Measurements from ENCODE around the gene MAU2. TPM values are rescaled to one million over a fixed set of nuclear protein-coding genes. Genes with fewer than 3 reads are reported as not detected.
A peak's percentile ranks its signal among the peaks of the same experiment; 100 is the strongest.

Gene MAU2
- total and polyA plus RNA-seq, 2 of the 8 experiments (the other 6 are each of a cell fraction or from before 2014, with no cell fraction given): 32.0 to 40.8 TPM

DNA sequence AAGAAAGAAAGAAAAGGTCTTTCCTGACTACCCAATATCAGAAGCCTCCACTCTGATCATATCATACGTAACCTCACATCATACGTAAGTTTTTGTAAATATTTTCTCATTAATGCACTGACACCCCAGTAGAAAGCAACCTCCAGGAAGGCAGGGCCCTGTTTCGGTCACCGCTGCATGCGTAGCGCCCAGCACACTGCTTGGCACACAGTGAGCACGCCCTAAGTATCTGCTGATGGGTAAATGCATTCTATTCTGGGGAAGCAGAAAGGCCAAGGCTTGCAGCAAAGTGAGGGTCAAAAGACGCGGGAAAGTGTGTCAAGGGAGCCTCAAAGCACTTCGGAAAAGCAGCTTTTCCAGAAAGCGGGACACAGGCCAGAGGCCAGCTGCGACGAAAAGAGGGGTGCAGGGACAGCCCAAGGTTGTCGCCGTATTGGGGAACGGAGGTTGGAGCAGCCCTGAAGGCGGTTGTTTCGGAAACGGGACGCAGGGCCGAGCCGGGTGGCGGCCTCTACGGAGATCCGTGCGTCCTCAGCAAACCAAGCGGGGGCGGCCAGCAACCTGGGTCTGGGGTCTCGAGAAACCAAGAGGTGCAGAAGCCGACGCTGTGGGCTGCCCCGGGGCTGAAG, 783 bp upstream of the MAU2 start:
- peaks cover 2 to 32% (median 12%) of the 10 kb centered on the region in 4 experiments; a peak in 5 of 8 replicates for H3K36me3 ChIP-seq (ENCODE audit: control insufficient read depth in 2 of 4, insufficient read depth in 4 of 4, low read length in 3 of 4)
- WGBS, 2 experiments (ENCODE audit: extremely low coverage in 1 of 2, insufficient coverage in 1 of 2, insufficient read length in 1 of 2, insufficient replicate concordance in 2 of 2, low coverage in 1 of 2, low lambda C conversion rate in 2 of 2, missing lambda C conversion rate in 1 of 2): 11% methylated on average over 32 of the region's 32 CpGs; no CpG with 5 or more reads in 1 of the 2 experiments
- H4K8ac ChIP-seq (ENCODE audit: extremely low read depth, insufficient read depth, low read length): no peak overlapping the region
- H2BK12ac ChIP-seq (ENCODE audit: low read depth, low read length): no peak overlapping the region
- H4K5ac ChIP-seq (ENCODE audit: insufficient read length, low read depth, low read length): peak overlapping the region; percentile 53
- H4K20me1 ChIP-seq (replicated peaks in 1 of 2; ENCODE audit: control insufficient read depth in 1 of 2, insufficient read depth in 2 of 2, low read length in 2 of 2): peaks cover 3 to 5% of the 10 kb centered on the region in 2 experiments
- peak overlapping the region; percentile 51 for H2AFZ ChIP-seq (ENCODE audit: low read length)
- no peak overlapping the region for H2BK15ac ChIP-seq (ENCODE audit: low read length)
- CTCF ChIA-PET (ENCODE audit: partially characterized antibody): no interaction called here
- no peak for DNase-seq (ENCODE audit: low read depth in 1 of 2, low spot score in 2 of 2)
- H3K27ac ChIP-seq (ENCODE audit: low read depth, low read length): peak overlapping the region; percentile 98
- peaks cover 3 to 67% of the 10 kb centered on the region in 2 experiments; a peak in 3 of 4 replicates for H3K79me2 ChIP-seq (ENCODE audit: control insufficient read depth in 1 of 2, insufficient read depth in 2 of 2, low read length in 2 of 2)
- peaks cover 0 to 5% (median 4%) of the 10 kb centered on the region in 4 experiments; a peak in 3 of 7 replicates for H3K4me1 ChIP-seq (replicated peaks in 1 of 4; ENCODE audit: control insufficient read depth in 3 of 4, insufficient read depth in 4 of 4, low read length in 3 of 4)
- peak overlapping the region; percentile 85 to 99 (median 98) for H3K9ac ChIP-seq (replicated peaks in 1 of 4; ENCODE audit: extremely low read depth in 1 of 4, low read depth in 3 of 4, low read length in 3 of 4)
- H3K14ac ChIP-seq (ENCODE audit: insufficient read length): no peak overlapping the region
- H3K18ac ChIP-seq (ENCODE audit: extremely low read depth, low read length): peak overlapping the region; percentile 72; the same call in 1 of the 2 replicates
- no peak overlapping the region for H2BK20ac ChIP-seq (ENCODE audit: low read length)
- peak overlapping the region; percentile 79 to 96 (median 88) for H3K4me3 ChIP-seq (ENCODE audit: extremely low read depth in 1 of 4, insufficient read depth in 2 of 4, low read depth in 3 of 4, low read length in 4 of 4)
- POLR2A ChIA-PET (ENCODE audit: partially characterized antibody): interaction anchor here (0.7 to 2.6 kb wide), 7 partner anchors 10 to 169 kb away, joined by 3 to 7 read pairs (median 3); partner anchors contain the start of gene TM6SF2
- H2AK5ac ChIP-seq (ENCODE audit: low read depth, low read length): 0 out of 2 replicates have a peak overlapping the region, but pooled peaks have one; percentile 24
- FAIRE-seq: no peak
- H3K23ac ChIP-seq (ENCODE audit: insufficient read length): no peak overlapping the region
- H3K56ac ChIP-seq (replicated peaks; ENCODE audit: insufficient read length, low read depth, low read length): no peak overlapping the region
- H4K91ac ChIP-seq (replicated peaks; ENCODE audit: insufficient read length, low read length): no peak overlapping the region
- H3K79me1 ChIP-seq (ENCODE audit: low read depth, low read length): peaks cover 3% of the 10 kb centered on the region; the same call in 1 of the 2 replicates
- H3K4ac ChIP-seq (replicated peaks; ENCODE audit: insufficient read length, low read depth, low read length): no peak overlapping the region
- H3K4me2 ChIP-seq (ENCODE audit: insufficient read depth in 1 of 2, low read depth in 2 of 2, low read length in 2 of 2): peak overlapping the region; percentile 75 to 85
- H3K9me3 ChIP-seq (ENCODE audit: insufficient read depth in 2 of 2, low read depth in 1 of 2, low read length in 1 of 2): no peaks in the 10 kb centered on the region
- no peaks in the 10 kb centered on the region for H3K27me3 ChIP-seq (replicated peaks in 1 of 4; ENCODE audit: control insufficient read depth in 3 of 4, extremely low read depth in 1 of 4, insufficient read depth in 3 of 4, low read length in 3 of 4)
- peaks cover 7% of the 10 kb centered on the region; the same call in 1 of the 2 replicates for H3K23me2 ChIP-seq (ENCODE audit: low read depth, low read length)
- no peak overlapping the region for H2BK120ac ChIP-seq (replicated peaks; ENCODE audit: low read depth, low read length)
- peak overlapping the region; percentile 99; the same call in 1 of the 2 replicates for H2BK5ac ChIP-seq (ENCODE audit: low read depth, low read length)
- TF ChIP-seq MAFK (IDR thresholded peaks at IDR 0.05; ENCODE audit: low read depth, low read length) (no peak), EZH2 (IDR thresholded peaks at IDR 0.05; ENCODE audit: low read depth, low read length, severe bottlenecking) (no peak), RBBP5 (IDR thresholded peaks at IDR 0.05; ENCODE audit: borderline replicate concordance, low read depth, low read length) (0 out of 2 replicates have a peak, but pooled peaks have one; percentile 44), GTF2F1 (IDR thresholded peaks at IDR 0.05; ENCODE audit: borderline replicate concordance, low read depth, low read length) (no peak), NRF1 (IDR thresholded peaks at IDR 0.05; ENCODE audit: low read depth, low read length) (no peak), KDM1A (IDR thresholded peaks at IDR 0.05; ENCODE audit: borderline replicate concordance, low read length) (no peak), SIN3A (conservative IDR thresholded peaks at IDR 0.05 in 1 of 2, IDR thresholded peaks at IDR 0.05 in 1 of 2; ENCODE audit: low read depth in 1 of 2, low read length in 2 of 2) (no peak; a peak in 2 of 4 replicates), TAF1 (IDR thresholded peaks at IDR 0.05; ENCODE audit: low read depth, low read length) (no peak), CHD2 (IDR thresholded peaks at IDR 0.05; ENCODE audit: low read length) (no peak), SIX5 (IDR thresholded peaks at IDR 0.05; ENCODE audit: low read depth, low read length) (no peak)
- TF ChIP-seq, protein P1, sequence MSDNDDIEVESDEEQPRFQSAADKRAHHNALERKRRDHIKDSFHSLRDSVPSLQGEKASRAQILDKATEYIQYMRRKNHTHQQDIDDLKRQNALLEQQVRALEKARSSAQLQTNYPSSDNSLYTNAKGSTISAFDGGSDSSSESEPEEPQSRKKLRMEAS (IDR thresholded peaks at IDR 0.05): no peak
